ENCODE results near the gene MYO7A. TPM values are rescaled to one million over a fixed set of nuclear protein-coding genes. Genes with fewer than 3 reads are reported as not detected.

MYO7A gene
- total RNA-seq, 2 donors from 2014 or later: 3.1 to 102 TPM

DNA sequence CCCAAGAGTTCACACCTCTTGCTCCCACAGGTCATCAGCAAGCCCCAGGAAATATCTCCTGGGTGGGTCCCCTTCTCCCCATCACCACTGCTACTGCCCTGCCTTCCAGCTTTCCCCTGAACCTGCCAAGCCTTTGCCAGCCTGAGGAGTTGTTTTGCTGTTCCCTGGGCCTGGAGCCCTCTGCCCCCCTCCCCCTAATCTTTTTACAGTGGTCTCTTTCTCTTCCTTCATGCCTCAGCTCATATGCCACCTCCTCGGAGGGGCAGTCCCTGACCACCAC lies 18.9 kb downstream of the MYO7A start:
- H3K36me3 ChIP-seq: no peaks in the 10 kb centered on the region
- DNase-seq (ENCODE audit: low spot score): no peak
- intact Hi-C loops (cut with DNase I): no loop called here
- TF ChIP-seq POLR2AphosphoS5 (IDR thresholded peaks at IDR 0.05): no peak
- TF ChIP-seq POLR2A (IDR thresholded peaks at IDR 0.05): no peak
- TF ChIP-seq, protein P1, sequence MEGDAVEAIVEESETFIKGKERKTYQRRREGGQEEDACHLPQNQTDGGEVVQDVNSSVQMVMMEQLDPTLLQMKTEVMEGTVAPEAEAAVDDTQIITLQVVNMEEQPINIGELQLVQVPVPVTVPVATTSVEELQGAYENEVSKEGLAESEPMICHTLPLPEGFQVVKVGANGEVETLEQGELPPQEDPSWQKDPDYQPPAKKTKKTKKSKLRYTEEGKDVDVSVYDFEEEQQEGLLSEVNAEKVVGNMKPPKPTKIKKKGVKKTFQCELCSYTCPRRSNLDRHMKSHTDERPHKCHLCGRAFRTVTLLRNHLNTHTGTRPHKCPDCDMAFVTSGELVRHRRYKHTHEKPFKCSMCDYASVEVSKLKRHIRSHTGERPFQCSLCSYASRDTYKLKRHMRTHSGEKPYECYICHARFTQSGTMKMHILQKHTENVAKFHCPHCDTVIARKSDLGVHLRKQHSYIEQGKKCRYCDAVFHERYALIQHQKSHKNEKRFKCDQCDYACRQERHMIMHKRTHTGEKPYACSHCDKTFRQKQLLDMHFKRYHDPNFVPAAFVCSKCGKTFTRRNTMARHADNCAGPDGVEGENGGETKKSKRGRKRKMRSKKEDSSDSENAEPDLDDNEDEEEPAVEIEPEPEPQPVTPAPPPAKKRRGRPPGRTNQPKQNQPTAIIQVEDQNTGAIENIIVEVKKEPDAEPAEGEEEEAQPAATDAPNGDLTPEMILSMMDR (IDR thresholded peaks at IDR 0.05): no peak
- H3K9me3 ChIP-seq: no peaks in the 10 kb centered on the region
- WGBS: 90% methylated on average over 1 of the region's 1 CpG
- H3K27me3 ChIP-seq (replicated peaks; ENCODE audit: insufficient read depth): no peaks in the 10 kb centered on the region
- H3K4me3 ChIP-seq: no peak overlapping the region
- H3K4me1 ChIP-seq (replicated peaks): no peaks in the 10 kb centered on the region
- no peak overlapping the region for H3K27ac ChIP-seq

DNA sequence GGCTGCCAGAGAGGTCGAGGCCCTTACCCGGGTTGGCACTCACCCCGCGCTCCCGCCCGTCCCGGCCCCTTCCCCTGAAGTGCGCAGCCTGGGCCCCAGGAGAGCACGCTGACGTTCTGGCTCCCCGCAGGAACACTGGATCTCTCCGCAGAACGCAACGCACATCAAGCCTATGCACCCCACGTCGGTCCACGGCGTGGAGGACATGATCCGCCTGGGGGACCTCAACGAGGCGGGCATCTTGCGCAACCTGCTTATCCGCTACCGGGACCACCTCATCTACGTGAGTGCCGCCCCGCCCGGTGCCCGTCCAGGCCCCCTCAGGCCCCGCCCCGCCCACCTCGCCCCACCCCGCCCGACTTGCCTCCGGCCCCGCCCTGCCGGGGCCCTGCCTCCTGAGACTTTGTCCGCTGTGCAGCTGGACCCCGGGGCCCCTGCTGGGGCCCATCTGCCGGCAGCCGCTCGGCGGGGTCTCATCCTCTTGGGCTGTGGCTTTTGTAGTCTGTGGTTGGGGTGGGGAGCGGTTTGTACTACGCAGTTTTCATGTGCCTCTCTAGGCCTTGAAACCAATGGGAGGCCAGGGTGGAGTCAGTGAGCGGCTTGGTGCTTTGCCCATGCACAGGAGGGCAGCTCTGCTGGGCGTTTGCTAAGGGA lies 19.7 kb downstream of the MYO7A start:
- WGBS: 26% methylated on average over 20 of the region's 47 CpGs
- Histone ChIP-seq H3K27ac (no peak overlapping the region), H3K4me1 (replicated peaks) (no peaks in the 10 kb centered on the region), H3K27me3 (replicated peaks; ENCODE audit: insufficient read depth) (no peaks in the 10 kb centered on the region), H3K36me3 (no peaks in the 10 kb centered on the region), H3K9me3 (no peaks in the 10 kb centered on the region), H3K4me3 (peak overlapping the region in 1 of 2 donors; percentile 19)
- intact Hi-C loops (cut with DNase I): no loop called here
- TF ChIP-seq POLR2A (IDR thresholded peaks at IDR 0.05): no peak
- TF ChIP-seq, protein P1 (IDR thresholded peaks at IDR 0.05): no peak
- no peak for TF ChIP-seq POLR2AphosphoS5 (IDR thresholded peaks at IDR 0.05)
- DNase-seq (ENCODE audit: low spot score): no peak

DNA sequence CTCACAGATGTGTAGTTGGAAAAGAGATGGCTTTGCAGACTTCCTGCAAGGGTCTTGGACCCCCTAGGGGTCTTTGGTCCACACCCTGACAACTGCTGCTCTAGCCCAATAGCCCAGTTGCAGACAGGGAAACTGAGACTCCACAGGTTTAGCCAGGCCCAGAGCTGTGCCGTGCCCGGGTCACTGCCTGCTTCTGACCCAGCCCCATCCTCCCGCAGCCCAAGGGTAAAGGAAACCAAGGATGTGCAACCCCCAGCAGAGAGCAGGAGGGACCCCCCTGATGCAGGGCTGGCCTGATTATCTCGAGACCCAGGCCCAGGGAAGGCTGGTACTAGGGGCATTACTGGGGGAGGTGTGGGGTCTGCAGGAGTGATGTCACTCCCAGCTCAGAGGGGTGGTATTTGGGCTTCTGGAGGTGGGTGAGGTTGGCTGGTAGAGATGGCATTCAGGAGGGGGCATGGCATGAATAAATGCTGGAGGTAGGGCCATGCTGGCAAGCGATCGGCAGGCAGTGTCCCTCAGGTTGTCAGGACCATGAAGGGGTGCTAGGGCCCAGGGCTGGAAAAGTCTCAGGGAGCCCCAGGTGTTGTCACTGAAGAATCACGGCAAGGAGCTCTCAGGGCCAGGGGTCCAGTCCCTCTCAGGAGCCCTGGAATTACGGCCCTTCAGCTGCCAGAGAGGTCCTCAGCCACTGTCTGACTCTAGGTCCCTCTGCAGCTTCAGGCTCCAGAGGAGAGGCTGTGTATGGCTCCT lies 21.1 kb downstream of the MYO7A start:
- 93% methylated on average over 8 of the region's 8 CpGs for WGBS
- intact Hi-C loops (cut with DNase I): no loop called here
- Histone ChIP-seq H3K27ac (no peak overlapping the region), H3K36me3 (no peaks in the 10 kb centered on the region), H3K27me3 (replicated peaks; ENCODE audit: insufficient read depth) (no peaks in the 10 kb centered on the region), H3K4me3 (no peak overlapping the region), H3K4me1 (replicated peaks) (no peaks in the 10 kb centered on the region), H3K9me3 (no peaks in the 10 kb centered on the region)
- DNase-seq (ENCODE audit: low spot score): no peak
- TF ChIP-seq POLR2A (IDR thresholded peaks at IDR 0.05) (no peak), POLR2AphosphoS5 (IDR thresholded peaks at IDR 0.05) (no peak)
- TF ChIP-seq, protein P1 (IDR thresholded peaks at IDR 0.05): no peak

DNA sequence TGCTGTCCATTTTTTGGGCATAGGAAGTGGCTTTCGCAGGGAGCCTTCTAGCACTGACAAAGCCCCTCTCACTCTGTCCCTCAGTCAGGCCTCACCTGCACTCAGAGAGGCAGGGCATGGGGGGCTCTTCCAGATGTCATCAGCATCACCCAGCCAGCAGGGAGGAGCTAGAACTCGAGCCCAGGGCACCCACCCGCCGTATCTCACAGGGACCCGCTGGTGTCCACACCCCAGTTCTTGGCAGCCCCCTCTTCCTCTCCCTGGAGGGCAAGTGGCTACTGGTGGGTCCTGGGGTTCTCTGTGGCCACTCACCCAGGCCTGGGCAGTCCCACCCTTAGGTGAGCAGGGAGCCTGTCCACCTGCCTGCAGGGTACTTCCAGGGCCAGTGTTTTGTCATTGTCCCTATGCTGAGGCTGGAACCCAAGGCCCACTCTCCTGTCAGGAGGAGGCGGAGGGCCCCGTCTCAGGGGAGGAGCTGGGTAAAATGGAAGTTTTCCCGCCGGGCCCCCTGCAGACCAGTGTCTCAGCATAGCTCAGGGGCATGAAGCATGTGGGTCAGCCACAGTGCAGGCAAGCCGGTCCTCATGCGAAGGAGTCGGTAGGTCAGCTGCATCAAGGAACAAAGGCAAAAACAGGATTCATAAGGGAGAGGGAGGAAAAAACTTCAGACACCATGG lies 21.8 kb downstream of the MYO7A start:
- H3K9me3 ChIP-seq: no peaks in the 10 kb centered on the region
- WGBS: 84% methylated on average over 12 of the region's 12 CpGs
- H3K4me3 ChIP-seq: no peak overlapping the region
- no peaks in the 10 kb centered on the region for H3K36me3 ChIP-seq
- no peaks in the 10 kb centered on the region for H3K4me1 ChIP-seq (replicated peaks)
- DNase-seq (ENCODE audit: low spot score): no peak
- H3K27ac ChIP-seq: no peak overlapping the region
- intact Hi-C loops (cut with DNase I): no loop called here
- H3K27me3 ChIP-seq (replicated peaks; ENCODE audit: insufficient read depth): no peaks in the 10 kb centered on the region
- no peak for TF ChIP-seq POLR2A (IDR thresholded peaks at IDR 0.05)
- no peak for TF ChIP-seq POLR2AphosphoS5 (IDR thresholded peaks at IDR 0.05)

DNA sequence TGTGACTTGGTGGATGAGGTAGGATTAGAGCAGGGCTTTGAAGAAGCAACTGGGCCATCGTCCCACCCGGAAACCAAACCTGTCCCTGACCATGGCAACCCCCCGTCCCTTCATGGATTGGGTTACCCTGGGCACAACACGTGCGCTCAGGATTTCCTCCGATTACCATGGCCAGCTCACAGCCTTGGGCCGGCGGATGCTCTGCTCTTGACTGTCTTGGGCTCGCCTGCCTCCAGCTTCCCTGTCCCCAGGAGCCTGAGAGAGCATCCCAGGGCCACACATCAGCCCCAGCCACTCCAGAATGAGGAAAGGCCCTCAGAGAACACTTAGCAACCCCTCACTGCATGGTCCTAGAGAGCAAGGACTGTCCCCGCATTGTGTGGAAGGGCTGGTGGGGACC lies 22.8 kb downstream of the MYO7A start:
- Histone ChIP-seq H3K36me3 (no peaks in the 10 kb centered on the region), H3K4me3 (no peak overlapping the region), H3K27ac (no peak overlapping the region), H3K9me3 (no peaks in the 10 kb centered on the region), H3K27me3 (replicated peaks; ENCODE audit: insufficient read depth) (no peaks in the 10 kb centered on the region), H3K4me1 (replicated peaks) (no peaks in the 10 kb centered on the region)
- TF ChIP-seq POLR2AphosphoS5 (IDR thresholded peaks at IDR 0.05): no peak
- TF ChIP-seq, protein P1 (IDR thresholded peaks at IDR 0.05): no peak
- no peak for DNase-seq (ENCODE audit: low spot score)
- WGBS: 90% methylated on average over 10 of the region's 10 CpGs
- intact Hi-C loops (cut with DNase I): no loop called here
